B cell (primary cell): ENCODE results near the gene OR6A2. TPM values are rescaled to one million over a fixed set of nuclear protein-coding genes. Genes with fewer than 3 reads are reported as not detected.

Source experiments
- ATAC-seq: fragments of 200-7000 bp; cut with Tn5 transposase; one replicate; pipeline ENCODE4 v1.10.0; 2021; ENCODE audit warnings: low read depth, mild to moderate bottlenecking, moderate number of reproducible peaks, moderate library complexity
- CTCF ChIA-PET: fragments of 350-600 bp; sonication (Branson Sonifier 250); formaldehyde crosslinking; loops from one replicate; lab custom pipeline; 2021; ENCODE audit warnings: antibody characterized with exemption, inconsistent platforms; lab: Charles Lee
- POLR2A ChIA-PET: fragments of 350-600 bp; sonication (Branson Sonifier 250); formaldehyde crosslinking; loops from one replicate; lab custom pipeline; 2021; ENCODE audit warnings: antibody characterized with exemption; lab: Charles Lee
- DNase-seq: peaks from one replicate; pipeline ENCODE4 v3.0.0; 2013
- H2AFZ ChIP-seq: 2 replicates; pipeline ENCODE4 v1.6.1; 2012; ENCODE audit warnings: mild to moderate bottlenecking, low read depth, low read length; ENCODE audit not compliant: insufficient read depth, poor library complexity, severe bottlenecking
- H3K27ac ChIP-seq, 2 donors: 1 replicate in 1 of 2; 2 replicates in 1 of 2; pipeline ENCODE4 v1.5.1; 2012 to 2013; ENCODE audit warnings: low read length in 2 of 2, mild to moderate bottlenecking in 2 of 2, moderate library complexity in 1 of 2
- H3K27me3 ChIP-seq, 4 experiments: fragments of 200-600 bp in 1 of 4; sonication (generic) in 1 of 4; replicated peaks in 1 of 4; 1 replicate in 2 of 4; 2 replicates in 2 of 4; pipeline versions ENCODE4 v1.6.1 to v1.7.0; 2013 to 2016; ENCODE audit warnings: low read length in 3 of 4, mild to moderate bottlenecking in 2 of 4, mixed read lengths in 1 of 4, moderate library complexity in 1 of 4; ENCODE audit not compliant: insufficient read depth in 4 of 4, control insufficient read depth in 3 of 4; ENCODE audit errors: control extremely low read depth in 1 of 4
- H3K36me3 ChIP-seq, 2 experiments: replicated peaks in 1 of 2; 1 replicate in 1 of 2; 2 replicates in 1 of 2; pipeline versions ENCODE4 v1.6.1 to v1.7.1; 2013; ENCODE audit warnings: low read length in 1 of 2; ENCODE audit not compliant: insufficient read depth in 2 of 2, control insufficient read depth in 1 of 2; ENCODE audit errors: control extremely low read depth in 1 of 2, extremely low read depth in 1 of 2
- H3K4me1 ChIP-seq, 2 donors: fragments of 200-600 bp in 1 of 2; sonication (generic) in 1 of 2; 1 replicate in 1 of 2; 2 replicates in 1 of 2; pipeline versions ENCODE4 v1.5.1 to v1.6.1; 2013 to 2017; ENCODE audit warnings: low read length in 2 of 2; ENCODE audit not compliant: control insufficient read depth in 2 of 2, insufficient read depth in 2 of 2
- H3K4me2 ChIP-seq: replicated peaks from 2 replicates; pipeline ENCODE3; 2012; ENCODE audit warnings: mild to moderate bottlenecking, low read depth, low read length; ENCODE audit not compliant: poor library complexity, severe bottlenecking
- H3K4me3 ChIP-seq, 5 experiments: fragments of 200-600 bp in 1 of 5; sonication (generic) in 1 of 5; 1 replicate in 3 of 5; 2 replicates in 2 of 5; pipeline versions ENCODE4 v1.5.1 to v1.7.0; 2011 to 2016; ENCODE audit warnings: low read length in 4 of 5, mild to moderate bottlenecking in 4 of 5, low read depth in 2 of 5, control low read depth in 1 of 5, moderate library complexity in 1 of 5; ENCODE audit not compliant: insufficient read depth in 1 of 5; ENCODE audit errors: control extremely low read depth in 1 of 5, extremely low read depth in 1 of 5
- H3K79me2 ChIP-seq: fragments of 200-600 bp; sonication (generic); one replicate; pipeline ENCODE4 v1.6.0; 2016; ENCODE audit warnings: low read length; ENCODE audit not compliant: control insufficient read depth, insufficient read depth
- H3K9ac ChIP-seq: fragments of 200-600 bp; sonication (generic); 2 replicates; pipeline ENCODE4 v1.6.1; 2017; ENCODE audit warnings: mild to moderate bottlenecking, low read length, moderate library complexity
- H3K9me3 ChIP-seq, 3 donors: one replicate each; pipeline versions ENCODE4 v1.6.1 to v1.7.1; 2013; ENCODE audit warnings: low read length in 2 of 3; ENCODE audit not compliant: control insufficient read depth in 2 of 3, insufficient read depth in 1 of 3; ENCODE audit errors: control extremely low read depth in 1 of 3
- H4K20me1 ChIP-seq: 2 replicates; pipeline ENCODE4 v1.6.0; 2012; ENCODE audit warnings: mild to moderate bottlenecking, low read length; ENCODE audit not compliant: insufficient read depth, control insufficient read depth, poor library complexity, severe bottlenecking
- H3K27ac Mint-ChIP-seq: one replicate; pipeline ENCODE4 v1.8.0; 2021; ENCODE audit warnings: mixed read lengths
- H3K27me3 Mint-ChIP-seq: one replicate; pipeline ENCODE4 v1.8.0; 2021; ENCODE audit warnings: mixed read lengths
- H3K4me1 Mint-ChIP-seq: one replicate; pipeline ENCODE4 v1.8.0; 2021; ENCODE audit warnings: mixed read lengths
- H3K4me3 Mint-ChIP-seq: one replicate; pipeline ENCODE4 v1.8.0; 2021; ENCODE audit warnings: mixed read lengths
- H3K9me3 Mint-ChIP-seq: one replicate; pipeline ENCODE4 v1.8.0; 2022; ENCODE audit warnings: mixed read lengths; ENCODE audit not compliant: insufficient read depth
- EZH2 ChIP-seq: IDR thresholded peaks from 2 replicates; pipeline ENCODE4 v1.6.1; 2012; ENCODE audit warnings: borderline replicate concordance, low read depth, mild to moderate bottlenecking, moderate library complexity, low read length; ENCODE audit not compliant: insufficient read depth, poor library complexity, severe bottlenecking
- WGBS: methylation state at CpG from one replicate; pipeline ENCODE4 v1.1.5; 2013; ENCODE audit warnings: missing lambda C conversion rate; ENCODE audit not compliant: insufficient coverage; 5-methylcytosine and 5-hydroxymethylcytosine counted together
- intact Hi-C: fragments of 100-400 bp; cut with micrococcal nuclease; formaldehyde crosslinking; loops from one replicate; pipeline ENCODE4 v1.10.0; 2022
- polyA plus RNA-seq: library from polyadenylated mRNA; depleted of rRNA; stranded (reverse); fragments of >200 nt; gene quantifications from 2 replicates; pipeline ENCODE4 v1.2.3, GENCODE V29; 2012
- total RNA-seq, 2 donors: library from RNA; stranded (reverse); fragments of 120-200 nt in 1 of 2; gene quantifications; 1 replicate in 1 of 2; 2 replicates in 1 of 2; pipeline versions ENCODE4 v1.2.3 to v1.2.4, GENCODE V29; 2013 to 2022
- TF ChIP-seq, protein P1 (sequence below): fragments of 200-600 bp; IDR thresholded peaks from one replicate; pipeline ENCODE4 v1.8.0; 2022; ENCODE audit warnings: antibody characterized with exemption, mild to moderate bottlenecking

The OR6A2 gene
- total and polyA plus RNA-seq, 2 donors (not counting 1 experiment from before 2014, with no cell fraction given), result 0.12 TPM; not detected in 1

GRCh38 chr11:6844356-6844755 is 44.9 kb upstream of the OR6A2 start:
- POLR2A ChIA-PET, result no interaction called here
- peaks cover 0 to 3% (median 0%) of the 10 kb centered on the region in 4 experiments for H3K27me3 ChIP-seq
- H3K4me2 ChIP-seq, result no peak overlapping the region
- no peaks in the 10 kb centered on the region for H3K4me1 ChIP-seq
- ATAC-seq, result no peak
- no peaks in the 10 kb centered on the region for H4K20me1 ChIP-seq
- no peak overlapping the region for H3K4me3 ChIP-seq
- Mint-ChIP-seq H3K27me3 (peaks cover 8% of the 10 kb centered on the region), H3K4me1 (no peaks in the 10 kb centered on the region), H3K27ac (no peak overlapping the region), H3K4me3 (no peak overlapping the region), H3K9me3 (no peaks in the 10 kb centered on the region)
- no peak overlapping the region for H2AFZ ChIP-seq
- CTCF ChIA-PET, result no interaction called here
- H3K27ac ChIP-seq, result no peak overlapping the region
- intact Hi-C loops, result no loop called here
- no peak overlapping the region for H3K9ac ChIP-seq
- TF ChIP-seq EZH2, result no peak
- TF ChIP-seq, protein P1, sequence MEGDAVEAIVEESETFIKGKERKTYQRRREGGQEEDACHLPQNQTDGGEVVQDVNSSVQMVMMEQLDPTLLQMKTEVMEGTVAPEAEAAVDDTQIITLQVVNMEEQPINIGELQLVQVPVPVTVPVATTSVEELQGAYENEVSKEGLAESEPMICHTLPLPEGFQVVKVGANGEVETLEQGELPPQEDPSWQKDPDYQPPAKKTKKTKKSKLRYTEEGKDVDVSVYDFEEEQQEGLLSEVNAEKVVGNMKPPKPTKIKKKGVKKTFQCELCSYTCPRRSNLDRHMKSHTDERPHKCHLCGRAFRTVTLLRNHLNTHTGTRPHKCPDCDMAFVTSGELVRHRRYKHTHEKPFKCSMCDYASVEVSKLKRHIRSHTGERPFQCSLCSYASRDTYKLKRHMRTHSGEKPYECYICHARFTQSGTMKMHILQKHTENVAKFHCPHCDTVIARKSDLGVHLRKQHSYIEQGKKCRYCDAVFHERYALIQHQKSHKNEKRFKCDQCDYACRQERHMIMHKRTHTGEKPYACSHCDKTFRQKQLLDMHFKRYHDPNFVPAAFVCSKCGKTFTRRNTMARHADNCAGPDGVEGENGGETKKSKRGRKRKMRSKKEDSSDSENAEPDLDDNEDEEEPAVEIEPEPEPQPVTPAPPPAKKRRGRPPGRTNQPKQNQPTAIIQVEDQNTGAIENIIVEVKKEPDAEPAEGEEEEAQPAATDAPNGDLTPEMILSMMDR, result no peak
- H3K9me3 ChIP-seq, result no peaks in the 10 kb centered on the region
- no peak for DNase-seq
- H3K36me3 ChIP-seq, result no peaks in the 10 kb centered on the region
- H3K79me2 ChIP-seq, result no peaks in the 10 kb centered on the region
- 100% methylated on average over 2 of the region's 5 CpGs for WGBS

DNA sequence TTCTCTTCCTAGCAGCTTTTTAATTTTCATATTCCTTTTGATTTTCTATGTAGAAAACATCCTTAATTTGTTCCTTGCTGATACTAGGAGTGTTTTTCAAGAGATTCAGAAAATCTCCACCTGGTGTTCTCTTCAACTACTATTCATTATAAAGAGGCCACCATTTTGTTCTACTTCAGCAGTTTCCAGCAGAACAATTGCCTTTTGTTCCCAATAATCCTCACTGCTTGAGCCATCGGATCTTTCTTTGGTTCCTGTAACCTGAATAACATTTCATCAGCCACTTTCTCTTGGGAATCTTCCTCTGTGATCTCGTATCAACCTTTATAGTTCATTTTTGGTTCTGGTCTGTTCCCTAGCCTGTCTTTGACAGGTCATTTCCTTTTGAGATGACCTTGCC is 44.2 kb upstream of the OR6A2 start:
- Histone ChIP-seq H3K27me3 (peaks cover 0 to 3% (median 0%) of the 10 kb centered on the region in 4 experiments), H3K36me3 (no peaks in the 10 kb centered on the region), H2AFZ (no peak overlapping the region), H3K4me2 (no peak overlapping the region), H3K79me2 (no peaks in the 10 kb centered on the region), H3K9ac (no peak overlapping the region), H3K4me1 (no peaks in the 10 kb centered on the region), H3K9me3 (no peaks in the 10 kb centered on the region), H4K20me1 (no peaks in the 10 kb centered on the region), H3K27ac (no peak overlapping the region), H3K4me3 (no peak overlapping the region)
- no peaks in the 10 kb centered on the region for H3K4me1 Mint-ChIP-seq
- H3K27ac Mint-ChIP-seq, result no peak overlapping the region
- H3K9me3 Mint-ChIP-seq, result no peaks in the 10 kb centered on the region
- CTCF ChIA-PET, result no interaction called here
- DNase-seq (no peak), ATAC-seq (no peak)
- intact Hi-C loops, result no loop called here
- POLR2A ChIA-PET, result no interaction called here
- TF ChIP-seq, protein P1, result no peak
- no peak for TF ChIP-seq EZH2
- WGBS, result 100% methylated on average over 2 of the region's 2 CpGs
- H3K27me3 Mint-ChIP-seq, result peaks cover 8% of the 10 kb centered on the region
- no peak overlapping the region for H3K4me3 Mint-ChIP-seq
